Activated CD8-positive, alpha-beta memory T cell treated with anti-CD3 and anti-CD28 coated beads for 4 hours (primary cell): ENCODE results near the gene EFCAB9.
"Not testable (repeated sequence)": the region's sequence is repeated elsewhere in the genome, so short reads cannot be mapped to it uniquely, and the experiment has no call there.

Source experiments
- DNase-seq, 2 donors: peaks; one replicate each; pipeline ENCODE4 v3.0.0-alpha.2; 2020; ENCODE audit warnings: low read depth in 2 of 2

The EFCAB9 gene

DNA sequence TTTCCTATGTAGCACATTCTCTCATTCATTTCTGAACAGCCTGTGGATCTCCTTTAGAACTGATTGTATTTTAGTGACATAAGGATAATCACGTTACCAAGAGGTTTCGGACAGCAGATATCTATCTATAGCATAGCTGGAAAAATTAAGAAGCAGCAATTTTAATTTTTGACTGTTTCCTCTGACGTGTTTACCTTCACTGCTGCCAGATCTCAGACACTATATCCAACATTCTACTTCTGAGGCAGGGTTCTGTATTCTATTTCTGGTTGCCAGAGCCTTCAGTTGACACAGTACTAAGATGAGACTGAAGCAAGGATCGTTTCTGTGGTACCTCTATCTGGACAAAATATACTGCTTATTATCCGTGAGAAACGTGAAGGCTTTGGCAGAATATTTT lies at the start of gene EFCAB9:
TSS of gene EFCAB9 (plus strand) at position 301 of the 400 bp plus-strand sequence. CDS start at position 302, 1 bp downstream.
- no peak for DNase-seq

DNA sequence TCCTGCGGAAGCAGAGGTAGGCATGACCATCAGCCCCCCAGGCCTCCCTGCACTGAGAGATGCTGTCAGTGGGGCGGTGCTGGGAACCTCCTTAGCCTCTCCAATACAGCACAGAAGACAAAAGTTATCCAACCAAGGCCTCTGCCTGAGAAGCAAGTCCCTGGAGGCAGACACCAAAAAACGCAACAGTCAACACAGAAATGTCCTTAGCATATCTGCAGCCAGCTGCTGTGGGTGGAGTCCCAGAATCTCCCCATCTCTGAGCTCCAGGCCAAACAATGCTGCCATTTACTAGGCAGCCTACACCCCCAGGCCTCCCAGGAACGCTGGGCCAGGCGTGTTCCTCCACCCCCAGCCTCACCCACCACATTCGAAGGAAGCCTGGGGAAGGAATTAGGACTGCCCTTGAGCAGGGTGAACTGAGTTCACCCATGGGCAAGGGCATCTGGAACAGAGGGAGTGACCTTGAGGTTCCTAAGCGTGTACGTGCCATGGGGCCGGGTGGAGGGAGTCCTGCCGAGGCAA lies 49.6 kb upstream of the EFCAB9 start:
- DNase-seq, result no peak

GRCh38 chr5:172144931-172145869 lies 48.8 kb upstream of the EFCAB9 start:
- no peak for DNase-seq

GRCh38 chr5:172145870-172146747 lies 47.9 kb upstream of the EFCAB9 start:
- DNase-seq, result no peak

- no peak for DNase-seq
Observed at GRCh38 chr5:172146748-172147092, 47.3 kb upstream of the EFCAB9 start.

GRCh38 chr5:172147857-172148256 lies 46.1 kb upstream of the EFCAB9 start:
- no peak for DNase-seq

GRCh38 chr5:172148381-172148780 lies 45.6 kb upstream of the EFCAB9 start:
- no peak for DNase-seq

DNA sequence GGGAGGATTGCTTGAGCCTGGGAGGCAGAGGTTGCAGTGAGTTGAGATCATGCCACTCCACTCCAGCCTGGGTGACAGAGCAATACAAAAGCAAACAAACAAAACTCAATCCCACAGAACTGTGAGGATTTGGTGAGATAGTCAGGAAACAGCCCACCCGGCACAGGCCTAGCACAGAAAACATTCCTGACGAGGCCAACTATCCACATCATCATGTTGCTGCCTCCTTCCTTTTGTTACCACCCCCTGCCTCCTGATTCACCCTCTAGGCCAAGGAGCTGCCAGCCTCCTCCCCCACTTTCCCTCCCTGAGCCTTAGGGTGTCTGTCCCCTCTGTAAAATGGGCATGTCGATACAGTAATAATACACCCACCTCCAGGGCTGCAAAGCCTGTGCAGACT lies 44.9 kb upstream of the EFCAB9 start:
- no peak for DNase-seq

DNA sequence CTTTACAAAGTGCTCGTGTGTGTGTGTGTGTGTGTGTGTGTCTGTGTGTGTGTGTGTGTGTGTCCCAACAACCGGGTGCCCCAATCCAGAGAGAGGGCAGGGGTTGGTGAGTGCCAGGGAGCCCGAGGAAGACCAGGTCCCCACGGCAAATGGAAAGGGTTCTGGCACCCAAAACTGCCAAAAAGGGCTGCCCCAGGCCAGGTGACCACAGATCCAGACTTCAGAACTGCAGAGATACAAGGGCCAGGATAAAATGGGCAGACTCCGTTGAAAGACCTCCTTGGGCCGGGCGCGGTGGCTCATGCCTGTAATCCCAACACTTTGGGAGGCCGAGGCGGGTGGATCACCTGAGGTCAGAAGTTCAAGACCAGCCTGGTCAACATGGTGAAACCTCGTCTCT lies 44.5 kb upstream of the EFCAB9 start:
- not testable (repeated sequence) for DNase-seq

DNA sequence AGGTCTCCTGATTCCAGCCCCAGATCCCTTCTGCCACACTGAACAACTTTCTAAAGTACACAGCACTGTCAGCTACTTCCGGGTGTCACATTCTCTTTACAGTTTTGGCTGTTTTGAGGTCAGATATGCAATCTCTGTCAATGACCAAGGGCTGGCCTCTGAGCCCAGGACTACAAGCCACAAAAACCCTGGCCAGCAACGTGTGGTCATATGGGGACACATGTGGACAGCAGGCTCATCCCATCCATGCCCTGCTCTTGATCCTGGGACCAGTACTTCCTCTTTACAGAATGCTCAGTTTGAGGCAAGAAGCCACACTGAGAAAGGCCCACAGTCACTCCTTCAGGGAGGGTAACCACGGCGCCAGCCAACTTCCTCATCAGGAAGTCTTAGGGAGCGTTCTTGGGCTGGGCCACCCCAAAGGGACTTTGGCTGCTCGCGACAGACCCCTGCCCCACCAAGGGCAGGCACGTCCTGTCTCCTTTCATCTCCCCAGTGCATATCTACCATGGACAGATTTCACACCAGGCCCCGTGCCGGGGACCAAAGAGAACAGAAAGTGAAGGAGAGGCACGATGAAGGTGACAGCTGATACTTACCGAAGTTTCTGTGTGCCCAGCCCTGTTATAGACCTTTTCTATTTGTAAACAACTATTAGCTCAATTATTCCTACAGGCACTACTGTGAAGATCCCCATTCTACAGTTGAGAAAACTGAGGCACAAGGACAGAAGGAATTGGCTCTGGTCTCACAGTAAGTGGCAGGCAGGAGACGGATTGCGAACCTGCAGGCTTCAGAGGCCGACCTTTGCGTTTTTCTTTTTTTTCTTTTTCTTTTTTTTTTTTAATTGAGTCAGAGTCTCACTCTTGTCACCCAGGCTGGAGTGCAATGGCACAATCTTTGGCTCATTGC lies 43.2 kb upstream of the EFCAB9 start:
- DNase-seq, result no peak

- no peak for DNase-seq
Observed at GRCh38 chr5:172151661-172152210, 42.2 kb upstream of the EFCAB9 start.

DNA sequence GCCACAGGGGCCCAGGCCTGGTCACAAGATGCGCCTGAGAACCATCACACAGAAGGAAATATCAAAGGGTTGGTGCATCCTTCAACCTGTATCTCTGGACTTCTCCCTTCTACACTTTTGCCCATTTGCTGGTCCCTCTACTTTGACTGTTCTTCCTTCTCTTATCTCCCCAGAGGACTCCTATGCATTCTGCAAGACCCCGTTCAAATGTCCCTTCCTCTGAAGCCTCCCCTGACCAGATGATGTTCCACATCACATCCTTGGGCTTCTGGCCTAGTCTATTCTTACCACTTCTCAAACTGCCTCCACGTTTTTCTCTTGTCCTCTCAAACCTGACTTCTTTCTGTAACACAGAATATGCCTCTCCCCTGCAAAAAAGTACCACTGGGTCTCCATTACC lies 40.3 kb upstream of the EFCAB9 start:
- DNase-seq, result no peak

- DNase-seq, result not testable (repeated sequence)
Observed at GRCh38 chr5:172155101-172155500, 38.9 kb upstream of the EFCAB9 start.

DNA sequence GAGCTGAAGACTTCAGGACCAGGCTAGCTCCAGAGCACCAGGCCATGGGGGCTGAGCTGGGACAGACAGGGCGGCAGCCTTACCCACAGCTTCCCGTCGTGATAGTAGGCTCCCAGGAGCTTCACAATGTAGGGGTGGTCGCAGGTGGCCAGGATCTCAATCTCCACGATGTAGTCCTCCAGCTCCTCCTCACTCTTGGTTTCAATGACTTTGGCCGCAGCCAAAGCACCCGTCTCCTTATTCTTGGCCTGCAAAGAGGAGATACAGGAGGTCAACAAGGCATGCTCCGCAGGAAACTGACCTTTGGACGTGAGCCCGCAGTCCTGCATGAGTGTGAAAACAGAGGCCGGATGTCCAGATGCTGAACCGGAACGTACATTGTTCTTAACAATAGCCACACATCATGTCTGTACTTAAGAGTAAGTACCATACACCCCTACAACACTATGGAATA lies 37.4 kb upstream of the EFCAB9 start:
- no peak for DNase-seq

- no peak for DNase-seq
Observed at GRCh38 chr5:172159016-172159415, 35.0 kb upstream of the EFCAB9 start.

DNA sequence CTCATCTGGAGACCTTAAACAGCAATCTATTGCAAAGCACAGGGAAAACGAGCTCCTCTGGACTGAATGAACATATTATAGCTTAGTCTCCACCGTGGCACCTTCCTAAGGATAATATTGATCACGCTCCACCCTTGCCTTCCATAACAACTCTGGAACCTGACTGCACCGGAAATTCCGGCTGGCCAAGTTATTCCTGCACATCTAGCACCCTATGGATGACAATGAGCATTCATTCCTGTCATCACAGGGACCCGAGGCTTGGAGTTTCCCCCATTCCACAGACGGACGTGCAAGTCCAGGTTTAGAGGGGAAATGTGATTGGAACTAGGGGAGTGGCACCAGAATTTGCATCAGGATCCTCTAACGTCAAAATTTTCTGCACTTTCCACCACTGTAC lies 33.5 kb upstream of the EFCAB9 start:
- DNase-seq, result no peak

DNA sequence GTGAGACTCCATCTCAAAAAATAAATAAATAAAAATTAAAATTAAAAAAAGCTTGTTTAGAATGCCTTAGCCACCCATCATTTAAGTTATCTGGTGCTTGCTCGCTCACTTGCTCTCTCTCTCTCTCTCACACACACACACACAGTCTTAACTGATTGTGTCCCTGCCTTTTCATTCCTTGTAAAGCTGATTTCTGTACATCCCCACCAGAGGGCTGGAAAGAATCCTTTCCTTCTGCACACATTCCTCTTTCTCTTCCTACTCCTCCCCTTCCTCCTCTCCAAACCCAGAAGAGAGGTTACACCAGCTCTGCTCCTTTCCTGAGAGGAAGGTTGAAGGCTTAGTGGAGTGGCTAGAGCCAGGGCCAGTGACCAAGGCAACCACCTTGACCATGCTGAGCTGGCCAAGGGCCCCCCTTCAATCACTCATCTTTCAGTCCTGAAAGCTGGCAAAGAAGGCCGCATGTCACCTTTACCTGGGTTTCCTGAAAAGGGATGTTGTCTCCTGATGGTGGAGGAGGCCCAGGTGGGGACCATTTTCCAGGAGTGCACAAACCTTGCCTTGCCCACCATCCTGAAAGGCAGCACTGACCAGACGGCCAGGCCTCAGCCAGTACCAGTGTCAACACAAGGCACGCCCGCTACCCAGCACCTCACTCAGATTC lies 31.5 kb upstream of the EFCAB9 start:
- no peak for DNase-seq

DNA sequence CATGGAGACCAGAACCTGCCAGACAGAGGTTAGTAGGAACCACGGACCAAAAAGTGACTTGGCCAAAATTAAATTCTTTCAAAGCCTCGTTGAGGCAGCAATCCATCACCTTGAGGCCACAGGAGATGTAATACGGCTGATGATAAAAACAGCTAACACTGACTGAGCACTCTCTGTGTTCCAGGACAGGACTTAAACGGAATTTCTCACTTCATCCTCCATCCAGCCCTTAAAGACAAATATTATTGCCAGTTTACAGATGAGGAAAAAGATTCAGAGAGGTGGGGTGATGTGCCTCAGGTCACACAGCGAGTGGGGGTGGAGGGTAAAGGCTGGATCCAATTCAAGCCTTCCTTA lies 31.0 kb upstream of the EFCAB9 start:
- no peak for DNase-seq

DNA sequence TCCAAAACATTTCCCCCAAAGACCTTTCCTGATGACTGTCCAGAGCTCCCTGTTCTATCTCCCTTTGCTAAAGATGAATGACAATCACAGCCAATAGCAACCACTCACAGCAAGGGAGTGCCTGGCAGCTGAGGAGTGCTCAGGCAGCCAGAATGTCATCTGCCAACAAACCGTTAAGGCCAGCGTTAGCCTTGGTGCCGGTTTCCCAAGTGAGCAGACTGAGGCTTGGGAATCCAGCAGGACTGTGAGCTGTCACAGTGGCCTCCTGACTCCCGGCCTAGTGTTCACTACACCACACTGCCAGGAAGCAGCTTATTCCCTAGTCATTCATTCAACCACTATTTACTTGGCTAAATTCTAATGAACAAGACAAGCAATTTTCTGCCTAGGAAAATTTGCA lies 30.6 kb upstream of the EFCAB9 start:
- no peak for DNase-seq

GRCh38 chr5:172164769-172165212 lies 29.2 kb upstream of the EFCAB9 start:
- no peak for DNase-seq
